Activated CD4-positive, alpha-beta T cell treated with anti-CD3 and anti-CD28 coated beads, Interleukin-2, amount 50 U/mL, for 16 hours (primary cell): ENCODE results near the gene BCORL1.

Source experiments
- DNase-seq: peaks from one replicate; pipeline ENCODE4 v3.0.0-alpha.2; 2020

The BCORL1 gene, protein sequence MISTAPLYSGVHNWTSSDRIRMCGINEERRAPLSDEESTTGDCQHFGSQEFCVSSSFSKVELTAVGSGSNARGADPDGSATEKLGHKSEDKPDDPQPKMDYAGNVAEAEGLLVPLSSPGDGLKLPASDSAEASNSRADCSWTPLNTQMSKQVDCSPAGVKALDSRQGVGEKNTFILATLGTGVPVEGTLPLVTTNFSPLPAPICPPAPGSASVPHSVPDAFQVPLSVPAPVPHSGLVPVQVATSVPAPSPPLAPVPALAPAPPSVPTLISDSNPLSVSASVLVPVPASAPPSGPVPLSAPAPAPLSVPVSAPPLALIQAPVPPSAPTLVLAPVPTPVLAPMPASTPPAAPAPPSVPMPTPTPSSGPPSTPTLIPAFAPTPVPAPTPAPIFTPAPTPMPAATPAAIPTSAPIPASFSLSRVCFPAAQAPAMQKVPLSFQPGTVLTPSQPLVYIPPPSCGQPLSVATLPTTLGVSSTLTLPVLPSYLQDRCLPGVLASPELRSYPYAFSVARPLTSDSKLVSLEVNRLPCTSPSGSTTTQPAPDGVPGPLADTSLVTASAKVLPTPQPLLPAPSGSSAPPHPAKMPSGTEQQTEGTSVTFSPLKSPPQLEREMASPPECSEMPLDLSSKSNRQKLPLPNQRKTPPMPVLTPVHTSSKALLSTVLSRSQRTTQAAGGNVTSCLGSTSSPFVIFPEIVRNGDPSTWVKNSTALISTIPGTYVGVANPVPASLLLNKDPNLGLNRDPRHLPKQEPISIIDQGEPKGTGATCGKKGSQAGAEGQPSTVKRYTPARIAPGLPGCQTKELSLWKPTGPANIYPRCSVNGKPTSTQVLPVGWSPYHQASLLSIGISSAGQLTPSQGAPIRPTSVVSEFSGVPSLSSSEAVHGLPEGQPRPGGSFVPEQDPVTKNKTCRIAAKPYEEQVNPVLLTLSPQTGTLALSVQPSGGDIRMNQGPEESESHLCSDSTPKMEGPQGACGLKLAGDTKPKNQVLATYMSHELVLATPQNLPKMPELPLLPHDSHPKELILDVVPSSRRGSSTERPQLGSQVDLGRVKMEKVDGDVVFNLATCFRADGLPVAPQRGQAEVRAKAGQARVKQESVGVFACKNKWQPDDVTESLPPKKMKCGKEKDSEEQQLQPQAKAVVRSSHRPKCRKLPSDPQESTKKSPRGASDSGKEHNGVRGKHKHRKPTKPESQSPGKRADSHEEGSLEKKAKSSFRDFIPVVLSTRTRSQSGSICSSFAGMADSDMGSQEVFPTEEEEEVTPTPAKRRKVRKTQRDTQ (N-terminal part only)

DNA sequence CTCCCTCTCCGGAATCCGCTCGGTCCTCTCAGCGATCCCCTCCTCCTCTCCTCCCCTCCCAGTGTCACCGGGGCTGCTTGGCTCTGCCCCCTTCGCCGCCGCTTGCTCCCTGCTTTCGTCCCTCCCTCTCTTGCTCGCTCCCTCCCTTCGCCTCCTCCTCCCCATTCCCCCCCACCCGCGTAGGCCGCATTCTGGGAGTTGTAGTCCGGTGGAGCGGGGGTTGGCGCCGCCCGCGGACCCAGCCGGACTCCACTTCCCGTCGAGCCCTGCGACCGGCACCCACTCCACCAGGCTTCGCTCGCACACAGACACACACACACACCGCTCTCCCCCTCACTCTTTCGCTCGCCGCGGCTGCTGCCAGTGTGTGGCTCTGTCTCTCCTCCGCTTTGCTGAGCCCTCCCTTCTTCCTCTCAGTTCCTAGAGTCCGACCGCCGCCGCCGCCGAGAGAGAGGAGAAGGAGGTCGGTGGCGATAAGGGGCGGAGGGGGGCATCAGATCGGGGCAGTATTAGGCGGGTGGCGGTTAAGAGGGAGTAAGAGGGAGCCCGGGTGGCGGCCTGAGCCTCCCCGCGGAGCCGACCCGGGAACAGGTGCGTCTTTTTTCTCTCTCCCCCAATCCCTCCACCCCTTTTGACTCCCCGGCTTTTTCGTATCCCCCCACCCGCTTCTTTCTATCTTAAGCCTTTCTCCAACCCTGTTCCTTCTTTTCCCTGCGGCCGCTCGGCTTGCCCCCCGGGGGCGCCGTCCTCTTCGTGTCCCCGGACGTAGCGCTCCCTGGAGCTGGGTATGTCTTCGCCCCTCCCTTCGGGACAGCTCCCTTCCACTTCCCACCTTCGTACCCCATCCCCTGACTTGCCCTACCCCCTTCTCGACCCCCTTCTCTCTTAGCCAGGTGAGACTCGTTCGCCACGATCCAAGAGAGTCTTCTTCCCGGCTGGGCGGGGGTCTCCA lies at the start of gene BCORL1:
Gene BCORL1, plus strand, starts transcription at position 336 of the 952 bp plus-strand sequence. CDS start 22,597 bp downstream, outside the sequence.
- DNase-seq: peak; percentile 88

DNA sequence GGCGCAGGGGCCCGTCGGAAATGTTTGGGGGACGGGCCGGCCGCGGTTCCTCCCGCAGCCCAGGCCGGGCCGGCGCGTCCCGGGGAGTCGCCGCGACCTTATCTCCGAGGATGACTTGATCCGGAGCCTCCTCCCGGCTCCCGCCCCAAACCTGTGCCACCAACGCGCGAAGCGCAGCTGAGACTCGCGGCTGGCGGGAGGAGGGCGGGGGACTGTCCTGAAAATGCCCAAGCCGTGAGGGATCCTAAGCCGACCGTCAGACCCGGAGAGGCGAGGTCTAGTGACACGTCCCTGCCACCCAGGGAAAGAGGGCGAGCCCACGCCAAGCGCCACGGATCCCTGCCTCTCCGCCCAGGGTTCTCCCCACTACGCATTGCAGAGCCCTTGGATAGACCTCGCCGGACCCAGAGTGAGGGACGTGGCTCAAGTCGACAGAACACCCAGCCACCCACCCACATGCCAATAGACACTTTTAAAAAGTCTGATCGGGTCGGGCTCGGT lies 49.6 kb upstream of the BCORL1 start:
- DNase-seq: no peak

DNA sequence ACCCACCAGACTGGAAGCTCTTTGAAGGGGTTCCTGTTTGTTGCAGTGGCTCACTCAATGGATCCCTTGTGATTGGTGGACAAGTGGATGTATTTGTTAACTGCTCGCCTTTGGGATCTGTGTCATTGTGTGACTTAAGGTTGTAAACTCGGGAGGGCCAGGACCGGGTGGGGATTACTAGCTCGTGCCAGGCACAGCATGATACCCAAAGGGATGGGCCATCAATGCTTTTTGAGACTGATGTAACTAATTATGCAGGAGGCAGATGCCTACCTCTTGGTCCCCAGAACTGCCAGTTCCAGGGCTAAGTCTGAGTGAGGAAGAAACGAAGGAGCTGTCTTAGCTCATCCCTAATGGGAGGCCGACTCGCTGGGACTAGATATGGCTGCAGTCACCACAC lies 48.7 kb upstream of the BCORL1 start:
- no peak for DNase-seq

DNA sequence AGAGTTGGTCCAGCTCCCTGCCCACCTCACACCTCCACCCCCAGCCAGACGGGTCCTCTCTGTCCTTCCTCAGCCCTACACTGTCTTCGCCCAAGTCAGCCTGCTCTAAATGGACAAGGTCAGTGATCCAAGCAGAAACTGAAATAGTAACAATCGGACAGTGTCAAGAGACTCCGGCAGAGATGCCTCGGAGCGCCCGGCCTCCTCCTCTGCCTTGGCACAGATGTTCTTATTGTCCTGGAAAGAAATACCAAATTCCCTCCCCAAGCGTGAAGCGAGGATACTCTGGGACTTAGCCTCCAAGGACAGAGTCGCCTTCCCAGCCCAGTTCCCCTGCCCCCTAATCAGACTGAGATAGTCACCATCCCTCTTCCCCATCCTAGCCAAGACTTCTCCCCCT lies 48.0 kb upstream of the BCORL1 start:
- DNase-seq: no peak

DNA sequence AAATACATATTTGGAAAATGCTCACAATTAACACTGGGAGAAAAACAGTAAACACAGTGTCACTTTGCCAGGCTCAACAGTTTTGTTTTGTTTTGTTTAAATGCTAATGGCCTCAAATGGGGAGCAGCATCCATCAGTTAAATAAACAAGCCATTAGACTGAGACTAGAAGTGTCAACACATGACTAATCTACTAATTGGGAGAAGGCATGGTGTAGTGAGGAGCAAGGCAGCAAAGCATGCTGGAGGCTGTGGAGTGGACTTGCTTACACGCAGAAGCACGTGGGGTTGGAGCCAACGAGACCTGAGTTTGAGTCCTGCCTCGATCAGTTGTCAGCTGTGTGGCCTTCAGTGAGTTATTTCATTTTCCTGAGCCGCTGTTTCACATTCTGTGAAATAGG lies 47.5 kb upstream of the BCORL1 start:
- no peak for DNase-seq

DNA sequence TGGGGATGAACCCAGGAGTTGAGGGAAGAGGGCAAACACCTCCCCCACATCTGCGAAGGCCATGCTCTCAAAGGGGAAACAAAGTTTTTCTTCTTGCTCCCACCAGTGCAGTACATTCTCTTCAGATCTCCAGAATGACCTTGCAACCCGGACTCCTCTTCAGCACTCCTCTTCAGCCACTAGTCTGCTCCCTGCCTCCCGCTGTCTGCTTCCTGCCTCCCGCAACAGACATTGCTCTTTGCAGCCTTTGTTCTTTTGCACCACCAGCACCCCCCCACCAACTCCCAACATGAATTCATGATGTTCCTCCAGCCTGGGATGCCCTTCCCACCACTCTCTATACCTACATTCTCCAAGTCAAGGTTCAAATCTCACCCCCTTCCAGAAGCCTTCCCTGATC lies 44.4 kb upstream of the BCORL1 start:
- DNase-seq: no peak

DNA sequence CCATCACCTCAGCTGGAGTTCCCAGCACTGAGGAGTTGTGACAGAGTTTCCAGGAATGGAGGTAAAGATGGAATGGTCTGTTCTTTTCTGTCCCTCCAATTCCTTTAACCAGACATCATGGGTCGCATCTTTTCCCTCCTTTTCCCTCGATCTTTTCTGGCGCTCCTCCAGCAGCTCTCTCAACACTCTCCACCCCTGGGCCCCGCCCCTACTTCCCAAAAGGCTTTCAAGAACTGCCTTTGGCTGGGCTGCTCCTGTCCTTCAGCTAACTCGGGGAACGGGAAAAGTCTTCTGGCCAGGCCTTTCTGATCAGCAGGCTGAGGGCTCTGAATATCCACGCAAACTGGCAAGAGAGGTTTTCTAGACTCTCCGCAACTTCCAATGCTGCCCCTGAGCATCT lies 42.4 kb upstream of the BCORL1 start:
- DNase-seq: no peak

DNA sequence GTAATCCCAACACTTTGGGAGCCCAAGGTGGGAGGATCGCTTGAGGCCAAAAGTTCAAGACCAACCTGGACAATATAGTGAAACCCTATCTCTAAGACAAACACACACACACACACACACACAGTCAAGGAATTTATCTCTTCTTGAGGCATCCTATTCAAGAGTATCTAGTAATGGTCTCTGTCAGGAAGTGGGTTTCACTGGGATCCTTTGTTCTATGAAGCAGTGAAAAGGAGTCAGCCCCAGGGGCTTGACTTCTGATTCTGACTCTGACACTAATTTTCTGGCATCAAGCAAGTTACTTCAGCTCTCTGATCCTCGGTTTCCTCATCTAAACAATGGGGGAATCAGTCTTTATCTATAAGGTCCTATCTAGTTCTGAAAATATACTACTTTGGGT lies 41.7 kb upstream of the BCORL1 start:
- no peak for DNase-seq

DNA sequence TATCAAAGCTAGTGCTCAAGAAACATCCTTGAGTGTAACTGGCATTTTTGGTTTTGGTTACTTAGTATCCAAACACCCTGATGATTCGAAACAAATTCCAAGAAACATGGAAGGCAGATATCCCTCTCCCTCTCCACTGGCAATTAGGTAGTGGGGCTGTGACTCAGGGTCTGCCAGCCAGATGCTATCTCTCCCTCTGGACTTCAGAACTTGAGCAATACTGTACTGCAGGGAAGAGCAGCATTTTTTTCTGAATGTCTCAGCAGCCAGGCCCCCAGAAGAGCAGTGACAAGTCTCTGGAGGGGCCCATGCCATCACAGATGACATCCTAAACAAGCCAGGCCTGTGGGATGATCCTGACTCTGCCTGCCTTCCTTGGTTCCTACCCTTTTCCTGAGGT lies 37.3 kb upstream of the BCORL1 start:
- no peak for DNase-seq

DNA sequence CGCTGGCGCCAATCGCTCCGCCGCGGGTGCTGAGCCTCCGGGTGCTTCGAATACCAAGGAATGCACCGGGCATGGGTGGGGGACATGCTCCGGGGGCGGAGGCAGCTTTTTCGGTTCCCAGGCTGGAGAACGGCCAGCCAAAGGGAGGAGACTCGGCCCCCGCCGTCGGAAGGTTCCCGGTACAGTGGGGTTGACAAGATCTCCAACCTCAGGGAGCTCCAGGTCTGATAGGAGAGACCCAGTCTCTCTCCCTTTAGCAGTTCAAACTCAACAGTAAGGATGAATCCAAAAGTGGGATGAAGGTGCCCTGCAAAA lies 29.1 kb upstream of the BCORL1 start:
- DNase-seq: no peak

DNA sequence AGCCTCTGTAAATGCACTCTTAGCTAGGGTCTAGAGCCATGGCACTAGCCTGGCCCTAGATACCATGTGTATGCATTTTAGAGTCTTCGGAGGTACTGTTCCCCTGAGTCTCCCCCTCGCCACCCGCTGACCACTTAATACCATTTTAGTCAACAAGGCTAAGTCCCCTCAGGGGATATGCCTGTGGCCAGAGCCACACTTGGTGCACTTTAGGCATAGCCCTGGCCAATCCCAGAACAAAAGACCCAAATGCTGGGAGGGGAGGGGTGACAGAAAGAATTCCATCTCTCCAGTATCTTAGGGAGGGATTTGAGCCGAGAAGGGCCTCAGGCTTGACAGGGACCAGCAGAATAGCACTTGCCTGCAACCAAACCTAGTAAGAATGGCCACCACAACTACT lies 28.6 kb upstream of the BCORL1 start:
- no peak for DNase-seq

DNA sequence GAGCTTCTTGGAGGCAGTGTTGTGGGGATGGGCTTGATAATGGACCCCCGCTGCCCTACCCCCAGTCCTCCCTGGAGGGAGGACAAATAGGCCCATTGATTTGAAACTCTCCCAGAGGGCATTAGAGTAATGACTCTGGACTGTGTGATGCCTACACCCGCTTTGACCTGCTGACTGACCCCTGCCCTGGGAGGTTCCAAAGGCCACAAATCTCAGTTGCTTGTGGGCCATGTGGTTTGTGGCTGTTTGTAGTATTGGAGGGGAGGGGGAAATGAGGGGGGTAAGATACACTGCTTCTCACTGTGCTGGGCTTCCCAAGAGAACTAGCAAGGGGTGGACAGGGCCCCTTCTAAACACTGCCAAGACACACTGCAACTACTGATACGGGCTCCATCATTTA lies 27.6 kb upstream of the BCORL1 start:
- DNase-seq: no peak

DNA sequence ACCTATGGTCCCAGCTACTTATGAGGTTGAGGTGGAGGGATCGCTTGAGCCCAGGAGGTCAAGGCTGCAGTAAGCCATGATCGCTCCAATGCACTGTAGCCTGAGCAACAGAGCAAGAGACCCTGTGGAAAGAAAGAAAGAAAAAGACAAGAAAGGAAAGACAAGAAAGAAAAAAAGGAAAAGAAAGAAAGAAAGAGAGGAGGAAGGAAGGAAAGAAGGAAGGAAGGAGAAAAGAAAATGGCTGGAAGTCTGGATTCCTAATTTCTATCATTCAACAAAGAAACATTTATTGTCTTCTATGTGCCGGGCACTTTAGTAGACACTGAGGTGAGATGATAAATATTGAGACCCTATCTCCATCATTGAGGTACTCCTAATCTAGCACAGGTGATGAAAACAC lies 26.8 kb upstream of the BCORL1 start:
- DNase-seq: no peak

DNA sequence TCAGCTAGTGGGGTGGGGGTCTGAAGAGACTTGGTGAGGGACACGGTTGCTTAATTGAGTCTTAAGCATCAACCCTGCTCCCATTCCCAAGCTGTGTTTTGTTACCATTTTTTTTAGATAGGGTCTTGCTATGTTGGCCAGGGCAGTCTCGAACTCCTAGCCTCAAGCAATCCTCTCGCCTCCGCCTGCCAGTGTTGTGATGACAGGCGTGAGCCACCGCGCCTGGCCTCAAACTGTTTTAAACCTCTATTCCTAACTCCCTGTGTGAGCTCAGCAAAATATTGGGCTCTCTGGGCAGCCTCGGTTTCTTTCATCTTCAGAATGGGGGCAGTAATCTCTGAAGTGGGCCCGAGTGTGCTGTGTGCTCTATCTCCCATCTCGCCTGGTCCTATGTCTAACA lies 26.3 kb upstream of the BCORL1 start:
- no peak for DNase-seq

DNA sequence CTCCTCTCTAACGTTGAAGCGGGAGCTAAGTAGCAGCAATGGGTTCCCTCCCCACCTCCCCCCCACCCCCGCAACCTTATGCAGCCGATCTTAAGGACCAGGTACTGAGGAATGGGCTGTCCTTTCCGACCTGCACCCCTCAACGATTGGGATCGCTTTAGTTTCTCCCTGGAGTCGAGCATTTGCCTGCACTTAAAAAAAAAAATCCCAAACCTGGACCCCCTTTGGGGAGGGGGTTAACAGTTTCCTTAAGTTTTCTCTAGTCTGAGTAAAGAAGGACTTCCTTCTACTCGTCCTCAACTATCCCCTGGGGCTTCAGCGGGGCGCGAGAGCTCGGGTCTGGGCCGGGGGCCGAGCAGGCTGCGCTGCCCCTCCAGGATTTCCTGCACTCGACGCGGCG lies 25.7 kb upstream of the BCORL1 start:
- DNase-seq: no peak

DNA sequence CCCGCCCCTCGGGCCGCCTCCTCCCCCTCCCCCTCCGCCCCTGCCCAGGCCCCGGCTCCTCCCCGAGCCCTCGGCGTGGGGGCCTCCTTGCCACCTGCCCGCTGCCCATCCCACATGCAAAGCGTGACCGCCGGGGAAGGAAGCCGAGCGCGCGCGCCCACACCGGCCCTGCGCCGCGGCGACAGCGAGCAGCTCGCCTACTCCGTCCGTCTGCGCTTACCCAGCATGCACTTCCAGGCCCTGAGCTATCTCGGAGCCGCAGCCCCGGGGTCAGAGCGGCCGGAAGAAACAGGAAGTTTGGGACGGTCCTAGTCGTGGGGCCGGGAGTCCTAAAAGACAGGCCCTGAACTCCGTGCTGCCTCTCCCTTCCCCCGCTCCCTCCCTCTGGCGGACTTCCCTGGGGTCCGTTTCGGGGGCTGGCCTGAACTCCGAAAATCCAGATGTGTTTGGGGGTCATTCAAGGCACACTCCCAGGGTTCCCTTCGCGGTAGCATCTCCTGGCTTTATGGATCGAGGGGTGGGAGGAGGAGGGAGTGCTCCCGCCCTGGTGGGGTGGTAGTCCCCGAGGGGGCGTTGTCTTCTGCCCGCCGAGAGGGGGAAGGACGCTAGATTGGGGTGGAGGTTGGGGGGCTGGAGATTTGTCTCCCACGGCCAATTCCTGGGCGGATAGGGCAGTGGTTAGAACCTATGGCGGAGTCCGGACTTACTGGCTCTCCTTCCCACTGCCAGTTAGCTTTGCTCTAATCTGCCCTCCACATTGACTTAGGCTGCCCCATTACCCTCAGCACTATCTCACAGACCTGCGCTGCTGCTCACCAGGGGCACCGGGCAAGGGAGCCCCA lies 25.0 kb upstream of the BCORL1 start:
- DNase-seq: peak; percentile 65

DNA sequence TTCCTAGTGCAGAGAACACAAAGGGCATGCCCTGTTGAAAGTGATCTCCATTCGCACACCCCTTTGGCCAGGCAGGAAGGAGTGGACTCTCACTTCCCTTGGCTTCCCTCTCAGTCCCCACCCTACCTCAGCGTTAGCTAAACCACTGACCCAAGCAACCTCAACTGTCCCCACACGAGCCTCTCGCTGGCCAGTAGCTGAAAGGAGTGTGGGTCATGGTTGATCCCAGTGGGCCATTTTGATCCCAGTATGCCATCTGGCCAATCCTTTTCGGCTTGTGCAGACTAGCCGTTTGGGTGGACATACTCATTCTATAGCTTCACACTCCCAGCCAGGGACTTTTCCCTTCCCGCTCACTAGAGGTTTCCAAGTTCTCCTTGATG lies 24.4 kb upstream of the BCORL1 start:
- DNase-seq: no peak

DNA sequence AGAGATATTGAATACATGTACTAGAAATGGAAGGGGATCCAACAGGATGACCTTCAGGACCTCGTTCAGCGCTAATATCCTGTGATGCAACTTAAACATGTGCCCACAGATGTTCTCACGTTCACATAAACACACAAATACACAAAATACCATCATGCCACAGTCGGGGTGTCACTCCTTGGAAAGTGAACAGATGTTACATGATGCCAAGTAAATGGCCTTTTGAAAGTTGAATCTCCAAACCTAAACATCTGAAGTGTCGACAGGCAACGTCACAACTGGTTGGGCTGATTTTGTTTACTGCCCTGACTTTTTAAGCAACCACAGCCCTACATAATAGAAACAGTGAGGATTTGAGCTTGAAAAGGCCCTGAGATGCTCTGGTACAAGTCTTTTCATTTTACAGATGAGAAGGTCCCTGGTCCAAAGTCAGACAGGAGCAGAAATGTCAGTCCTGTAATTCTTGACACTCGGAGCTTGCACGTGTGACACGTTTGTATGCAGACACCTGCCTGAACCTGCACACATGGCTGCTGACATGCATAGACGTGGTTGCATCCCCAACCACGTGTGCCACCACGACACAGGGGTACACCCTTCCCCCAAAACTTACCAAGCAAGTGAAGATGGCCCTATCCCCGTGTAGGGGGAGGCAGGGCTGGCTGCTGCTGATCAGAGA lies 23.5 kb upstream of the BCORL1 start:
- DNase-seq: no peak

DNA sequence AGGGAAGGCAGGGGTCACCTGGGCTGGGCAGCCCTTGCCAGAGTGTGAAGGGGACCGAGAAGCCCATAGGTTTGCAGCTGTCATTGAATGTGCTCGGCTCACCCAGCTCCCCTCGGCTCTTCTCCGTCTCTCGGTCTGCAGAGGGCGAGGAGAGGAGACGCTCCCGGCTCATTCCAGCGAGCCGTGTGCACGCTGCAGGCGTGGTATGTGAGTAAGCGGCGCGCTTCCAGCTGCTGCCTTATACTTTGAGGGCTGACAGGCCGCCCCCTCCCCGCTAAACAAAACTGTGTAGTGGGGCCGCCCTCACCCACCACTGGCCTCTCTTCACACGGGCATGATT lies 23.0 kb upstream of the BCORL1 start:
- DNase-seq: no peak

DNA sequence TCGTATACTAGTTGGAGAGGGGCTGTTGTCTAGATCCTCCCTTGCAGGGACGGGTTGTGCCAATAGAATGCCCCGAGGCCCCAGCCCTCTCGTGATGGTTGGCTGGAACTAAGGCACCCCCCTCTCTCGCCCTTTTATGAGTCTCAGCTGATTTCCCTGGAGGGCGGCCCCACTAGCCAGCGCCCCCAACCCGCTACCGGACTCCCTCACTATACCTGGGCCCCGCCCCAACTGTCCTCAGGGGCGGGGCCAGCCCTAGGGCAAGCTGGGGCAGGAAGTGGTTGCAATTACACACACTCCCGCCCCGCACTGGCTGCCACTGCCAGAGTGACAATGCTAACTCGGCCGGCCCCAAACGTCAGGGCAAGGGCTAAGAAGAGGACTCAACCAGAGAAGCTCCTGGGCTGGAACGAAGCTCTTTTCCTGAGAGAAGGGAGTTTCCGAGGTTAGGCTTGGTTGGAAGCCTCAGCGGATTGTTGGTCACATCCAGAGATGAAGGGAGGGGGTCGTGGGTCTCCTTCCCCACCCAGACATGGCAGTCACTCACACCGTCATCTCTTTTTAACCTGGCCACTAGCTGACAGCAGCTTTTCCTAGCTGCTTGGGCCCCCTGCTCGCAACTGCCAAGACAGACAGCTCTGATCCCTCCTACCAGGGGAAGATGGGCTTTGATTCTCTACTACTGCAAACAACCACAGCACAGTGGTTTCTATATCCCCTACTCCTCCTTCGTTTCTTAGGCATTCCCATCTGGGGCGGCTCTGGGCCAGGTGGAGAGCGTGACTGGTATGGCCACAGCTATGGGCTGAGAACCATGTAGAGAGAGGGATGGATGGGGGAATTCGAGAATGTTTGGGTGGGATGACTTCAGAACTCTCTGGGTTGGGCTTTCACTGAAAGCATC lies 21.0 kb upstream of the BCORL1 start:
- DNase-seq: peak; percentile 75
